ENCODE measurements around the gene FAAH. TPM values are rescaled to one million over a fixed set of nuclear protein-coding genes. Genes with fewer than 3 reads are reported as not detected.

FAAH gene
- total and polyA plus RNA-seq, 2 of the 13 experiments (the other 11 are each of a cell fraction or from before 2014, with no cell fraction given), result 5.4 to 11.0 TPM

GRCh38 chr1:46456411-46456963, 62.4 kb downstream of the FAAH start:
- 29% methylated on average over 3 of the region's 5 CpGs for WGBS (ENCODE audit: low lambda C conversion rate)
- no TSS peak for BruUV-seq (replicated peaks)
- no peaks in the 10 kb centered on the region for H4K20me1 ChIP-seq (ENCODE audit: insufficient read depth, low read length)
- H3K79me2 ChIP-seq (ENCODE audit: insufficient read depth, low read length), result no peaks in the 10 kb centered on the region
- no peak overlapping the region for H3K4me3 ChIP-seq (replicated peaks in 1 of 3; ENCODE audit: insufficient read depth in 1 of 3, low read depth in 2 of 3, low read length in 3 of 3)
- DNase-seq (ENCODE audit: low spot score), result no peak
- no peak for FAIRE-seq
- no peaks in the 10 kb centered on the region for H3K4me1 ChIP-seq (ENCODE audit: insufficient read depth, low read length)
- H3K27ac ChIP-seq (ENCODE audit: extremely low read length, insufficient read depth, low read length), result no peak overlapping the region
- no peak overlapping the region for H2AFZ ChIP-seq (ENCODE audit: low read length)
- ChIA-PET CTCF (ENCODE audit: low intra/inter-chr PET ratio, low total read pairs) (no interaction called here), POLR2A (no interaction called here)
- no peak for ATAC-seq
- intact Hi-C loops (cut with micrococcal nuclease; ENCODE audit: unreplicated experiment) (no loop called here), in situ Hi-C loops (cut with HindIII; ENCODE audit: extremely low pct_ligation_motif_present, low pct_unique_long_range_greater_than_20kb) (no loop called here)
- no peak for TF ChIP-seq ZFP37 (CRISPR knock-in tag; IDR thresholded peaks at IDR 0.05; ENCODE audit: borderline replicate concordance)
- no peak for TF ChIP-seq SP5 (CRISPR knock-in tag; IDR thresholded peaks at IDR 0.05; ENCODE audit: borderline replicate concordance, low read depth)
- TF ChIP-seq MXD4 (CRISPR knock-in tag; IDR thresholded peaks at IDR 0.05), result no peak
- no peak for TF ChIP-seq PRMT3 (CRISPR knock-in tag; IDR thresholded peaks at IDR 0.05; ENCODE audit: borderline replicate concordance, low read depth)
- TF ChIP-seq ZNF430 (CRISPR knock-in tag; IDR thresholded peaks at IDR 0.05), result no peak
- TF ChIP-seq ZNF577 (CRISPR knock-in tag; IDR thresholded peaks at IDR 0.05; ENCODE audit: borderline replicate concordance, low read depth), result no peak
- no peak for TF ChIP-seq ZNF441 (CRISPR knock-in tag; IDR thresholded peaks at IDR 0.05; ENCODE audit: borderline replicate concordance)
- TF ChIP-seq ZBTB49 (CRISPR knock-in tag; IDR thresholded peaks at IDR 0.05; ENCODE audit: borderline replicate concordance), result no peak
- no peak for TF ChIP-seq ZNF513 (CRISPR knock-in tag; conservative IDR thresholded peaks at IDR 0.05)
- TF ChIP-seq PATZ1 (CRISPR knock-in tag; IDR thresholded peaks at IDR 0.05), result no peak
- no peak for TF ChIP-seq ZFP36 (IDR thresholded peaks at IDR 0.05; ENCODE audit: borderline replicate concordance, low read depth, low read length, partially characterized antibody)
- no peak for TF ChIP-seq RARG (CRISPR knock-in tag; IDR thresholded peaks at IDR 0.05; ENCODE audit: low read depth)
- TF ChIP-seq PREB (CRISPR knock-in tag; IDR thresholded peaks at IDR 0.05), result no peak
- H3K36me3 ChIP-seq (replicated peaks in 1 of 2; ENCODE audit: control insufficient read depth in 1 of 2, insufficient read depth in 2 of 2, low read length in 2 of 2), result no peaks in the 10 kb centered on the region
- peaks cover 9 to 68% of the 10 kb centered on the region in 2 experiments; a peak in 4 of 5 replicates for H3K27me3 ChIP-seq (ENCODE audit: control insufficient read depth in 1 of 2, insufficient read depth in 2 of 2, low read length in 2 of 2)
- H3K4me2 ChIP-seq (ENCODE audit: low read depth, low read length), result no peak overlapping the region
- H3K9ac ChIP-seq (ENCODE audit: insufficient read depth, low read depth, low read length), result no peak overlapping the region
- H3K9me3 ChIP-seq (ENCODE audit: low read length), result no peaks in the 10 kb centered on the region
